Measurements from ENCODE around the gene CHPT1. TPM values are rescaled to one million over a fixed set of nuclear protein-coding genes. Genes with fewer than 3 reads are reported as not detected.

Gene CHPT1
- total RNA-seq, 4 donors from 2014 or later = 87.7 to 119 (median 98.6) TPM

DNA sequence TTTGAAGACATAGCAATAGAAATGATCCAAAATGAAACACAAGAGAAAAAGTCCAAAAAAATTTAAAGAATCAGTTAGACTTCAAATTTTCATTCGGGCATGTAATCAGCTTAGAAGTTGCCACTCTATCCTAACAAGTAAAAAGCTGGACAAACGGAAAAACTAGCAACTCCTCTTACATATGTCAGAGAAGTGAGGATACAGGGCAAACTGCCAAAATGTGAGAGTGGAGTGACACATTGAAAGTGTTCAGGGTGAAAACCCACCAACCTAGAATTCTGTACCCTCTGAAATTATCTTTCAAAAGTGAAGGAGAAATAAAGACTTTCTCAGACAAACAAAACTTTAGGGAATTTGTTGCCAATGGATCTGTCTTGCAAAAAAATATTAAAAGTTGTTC is 42.0 kb upstream of the CHPT1 start:
- TF ChIP-seq CTCF (IDR thresholded peaks at IDR 0.05; ENCODE audit: low read depth) = no peak

DNA sequence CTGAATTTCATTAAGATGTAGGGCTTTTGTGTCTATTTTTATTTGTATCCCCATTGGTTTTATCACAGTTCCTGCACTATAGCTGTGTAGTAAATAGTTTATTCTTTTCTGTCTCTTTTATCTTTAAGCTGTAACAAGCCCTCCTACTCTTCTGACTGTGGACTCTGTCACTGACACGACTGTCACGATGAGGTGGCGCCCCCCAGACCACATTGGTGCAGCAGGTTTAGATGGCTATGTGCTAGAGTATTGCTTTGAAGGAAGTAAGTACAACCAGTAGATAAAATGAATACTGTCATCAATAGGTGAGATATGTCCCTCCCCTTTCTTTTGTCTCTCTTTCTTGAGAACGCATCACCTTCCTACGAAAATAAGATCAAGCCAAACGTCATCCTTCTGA is 34.1 kb upstream of the CHPT1 start:
- TF ChIP-seq CTCF (IDR thresholded peaks at IDR 0.05; ENCODE audit: low read depth) = no peak

DNA sequence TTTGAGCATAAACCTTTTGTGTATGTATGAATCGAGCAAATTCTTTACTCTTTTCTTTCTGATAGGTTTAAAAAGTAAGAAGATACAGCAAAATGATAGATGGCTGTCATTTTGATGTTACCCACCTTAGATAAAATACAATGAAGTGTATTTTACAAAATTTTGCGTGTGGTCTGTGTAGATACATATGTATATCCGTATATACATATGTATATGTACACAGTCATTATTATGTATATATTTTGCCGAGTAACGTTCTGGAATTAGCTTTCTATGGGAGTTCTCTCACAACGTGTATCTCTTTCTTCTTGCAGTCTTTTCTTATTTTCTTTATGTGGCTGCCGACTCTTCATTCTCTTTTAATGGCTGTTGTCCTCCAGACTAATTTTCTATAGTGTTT is 32.4 kb upstream of the CHPT1 start:
- TF ChIP-seq CTCF (IDR thresholded peaks at IDR 0.05; ENCODE audit: low read depth) = no peak

- TF ChIP-seq CTCF (IDR thresholded peaks at IDR 0.05; ENCODE audit: low read depth) = no peak
Measured at GRCh38 chr12:101666052-101666728, 31.2 kb upstream of the CHPT1 start.

DNA sequence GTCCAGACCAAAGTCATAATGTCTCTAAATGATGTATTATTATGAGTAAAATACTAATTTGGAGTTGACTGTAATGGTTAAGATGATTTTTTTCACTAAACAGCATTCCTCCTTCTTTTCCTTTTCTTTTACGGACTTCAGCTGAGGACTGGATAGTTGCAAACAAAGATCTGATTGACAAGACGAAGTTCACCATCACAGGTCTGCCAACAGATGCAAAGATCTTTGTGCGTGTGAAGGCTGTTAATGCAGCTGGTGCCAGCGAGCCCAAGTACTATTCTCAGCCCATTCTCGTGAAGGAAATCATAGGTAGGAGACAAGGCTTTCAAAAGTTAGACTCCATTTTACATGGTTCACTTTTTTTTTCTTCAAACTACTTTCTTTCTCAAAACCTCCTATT is 29.8 kb upstream of the CHPT1 start:
- TF ChIP-seq CTCF (IDR thresholded peaks at IDR 0.05; ENCODE audit: low read depth) = no peak

- TF ChIP-seq CTCF (IDR thresholded peaks at IDR 0.05; ENCODE audit: low read depth) = no peak
Measured at GRCh38 chr12:101670007-101670671, 27.3 kb upstream of the CHPT1 start.

- no peak for TF ChIP-seq CTCF (IDR thresholded peaks at IDR 0.05; ENCODE audit: low read depth)
Measured at GRCh38 chr12:101671157-101671791, 26.2 kb upstream of the CHPT1 start.

All from subcutaneous adipose tissue (tissue), 4 donors.